ENCODE measurements around the gene DPM3. TPM values are rescaled to one million over a fixed set of nuclear protein-coding genes. Genes with fewer than 3 reads are reported as not detected.

Gene DPM3
- total and polyA plus RNA-seq, 2 experiments from 2014 or later = 96.3 to 121 TPM

DNA sequence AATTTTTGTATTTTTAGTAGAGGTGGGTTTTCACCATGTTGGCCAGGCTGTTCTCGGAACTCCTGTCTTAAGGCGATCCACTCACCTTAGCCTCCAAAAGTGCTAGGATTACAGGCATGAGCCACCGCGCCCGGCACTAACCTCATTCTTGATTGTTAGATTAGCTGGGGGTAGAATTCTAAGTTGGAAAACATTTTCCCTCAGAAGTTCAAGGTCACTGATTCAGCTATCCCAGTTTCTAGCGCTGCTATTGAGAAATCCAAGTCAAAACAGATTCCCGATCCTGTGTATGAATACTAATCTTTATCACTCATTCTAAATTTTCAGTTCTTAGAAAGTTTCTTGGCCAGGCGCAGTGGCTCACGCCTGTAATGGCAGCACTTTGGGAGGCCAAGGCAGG lies 37.0 kb downstream of the DPM3 start:
- Histone ChIP-seq H3K4me2 (no peak overlapping the region), H3K27me3 (no peaks in the 10 kb centered on the region), H3K9me3 (ENCODE audit: low read depth) (no peaks in the 10 kb centered on the region), H4K20me1 (ENCODE audit: insufficient read depth, poor library complexity, severe bottlenecking) (no peaks in the 10 kb centered on the region), H3K27ac (no peak overlapping the region), H3K79me2 (no peaks in the 10 kb centered on the region), H3K36me3 (replicated peaks; ENCODE audit: insufficient read depth, low read depth) (no peaks in the 10 kb centered on the region), H3K4me3 (no peak overlapping the region), H3K4me1 (ENCODE audit: insufficient read depth) (peaks cover 15% of the 10 kb centered on the region), H2AFZ (no peak overlapping the region), H3K9me2 (replicated peaks; ENCODE audit: insufficient read depth) (no peaks in the 10 kb centered on the region)
- DNase-seq (ENCODE audit: low spot score) = no peak
- TF ChIP-seq CTCF (IDR thresholded peaks at IDR 0.05; ENCODE audit: poor library complexity) (no peak), EZH2phosphoT487 (IDR thresholded peaks at IDR 0.05; ENCODE audit: low read depth, severe bottlenecking, unreplicated experiment) (no peak), EZH2 (IDR thresholded peaks at IDR 0.05; ENCODE audit: borderline replicate concordance) (no peak)
- 91% methylated on average over 9 of the region's 9 CpGs for WGBS (ENCODE audit: low lambda C conversion rate, missing lambda C conversion rate)

GRCh38 chr1:155099331-155099730 lies 41.0 kb downstream of the DPM3 start:
- no peak overlapping the region for H2AFZ ChIP-seq
- no peaks in the 10 kb centered on the region for H3K9me3 ChIP-seq (ENCODE audit: low read depth)
- H3K27ac ChIP-seq = no peak overlapping the region
- 86% methylated on average over 7 of the region's 7 CpGs for WGBS (ENCODE audit: low lambda C conversion rate, missing lambda C conversion rate)
- no peaks in the 10 kb centered on the region for H3K9me2 ChIP-seq (replicated peaks; ENCODE audit: insufficient read depth)
- no peak for DNase-seq (ENCODE audit: low spot score)
- no peaks in the 10 kb centered on the region for H3K36me3 ChIP-seq (replicated peaks; ENCODE audit: insufficient read depth, low read depth)
- no peaks in the 10 kb centered on the region for H3K27me3 ChIP-seq
- no peak overlapping the region for H3K4me2 ChIP-seq
- no peak overlapping the region for H3K4me3 ChIP-seq
- no peaks in the 10 kb centered on the region for H3K79me2 ChIP-seq
- no peak for TF ChIP-seq EZH2 (IDR thresholded peaks at IDR 0.05; ENCODE audit: borderline replicate concordance)
- no peak for TF ChIP-seq EZH2phosphoT487 (IDR thresholded peaks at IDR 0.05; ENCODE audit: low read depth, severe bottlenecking, unreplicated experiment)
- no peak for TF ChIP-seq CTCF (IDR thresholded peaks at IDR 0.05; ENCODE audit: poor library complexity)
- no peaks in the 10 kb centered on the region for H4K20me1 ChIP-seq (ENCODE audit: insufficient read depth, poor library complexity, severe bottlenecking)
- H3K4me1 ChIP-seq (ENCODE audit: insufficient read depth) = peaks cover 2% of the 10 kb centered on the region

GRCh38 chr1:155094622-155094948 lies 45.7 kb downstream of the DPM3 start:
- Histone ChIP-seq H3K9me2 (replicated peaks; ENCODE audit: insufficient read depth) (no peaks in the 10 kb centered on the region), H2AFZ (no peak overlapping the region), H3K9me3 (ENCODE audit: low read depth) (no peaks in the 10 kb centered on the region), H3K27me3 (no peaks in the 10 kb centered on the region), H3K4me2 (peak overlapping the region; percentile 59), H4K20me1 (ENCODE audit: insufficient read depth, poor library complexity, severe bottlenecking) (no peaks in the 10 kb centered on the region), H3K36me3 (replicated peaks; ENCODE audit: insufficient read depth, low read depth) (no peaks in the 10 kb centered on the region), H3K4me3 (no peak overlapping the region), H3K79me2 (no peaks in the 10 kb centered on the region), H3K27ac (peak overlapping the region; percentile 9), H3K4me1 (ENCODE audit: insufficient read depth) (peaks cover 3% of the 10 kb centered on the region)
- no peak for DNase-seq (ENCODE audit: low spot score)
- TF ChIP-seq EZH2phosphoT487 (IDR thresholded peaks at IDR 0.05; ENCODE audit: low read depth, severe bottlenecking, unreplicated experiment) = no peak
- TF ChIP-seq CTCF (IDR thresholded peaks at IDR 0.05; ENCODE audit: poor library complexity) = no peak
- no peak for TF ChIP-seq EZH2 (IDR thresholded peaks at IDR 0.05; ENCODE audit: borderline replicate concordance)
- 82% methylated on average over 2 of the region's 2 CpGs for WGBS (ENCODE audit: low lambda C conversion rate, missing lambda C conversion rate)
